Stimulated activated naive CD8-positive, alpha-beta T cell treated with anti-CD3 and anti-CD28 coated beads, Interleukin-15, amount 100 ng/mL, for 72 hours (primary cell): ENCODE data around the gene TRIM32.

Source experiments
- ATAC-seq: fragments of 150-1000 bp; cut with Tn5 transposase; 2 replicates; pipeline ENCODE4 v1.10.0; 2021; ENCODE audit warnings: mild to moderate bottlenecking, moderate library complexity
- DNase-seq, 2 donors: peaks; one replicate each; pipeline ENCODE4 v3.0.0; 2021 to 2022
- H3K27ac Mint-ChIP-seq, 2 donors: one replicate each; pipeline ENCODE4 v1.8.0; 2022; ENCODE audit warnings: mild to moderate bottlenecking in 2 of 2, mixed read lengths in 2 of 2, moderate library complexity in 2 of 2
- H3K27me3 Mint-ChIP-seq: one replicate; pipeline ENCODE4 v1.8.0; 2022; ENCODE audit warnings: mixed read lengths
- H3K4me1 Mint-ChIP-seq: one replicate; pipeline ENCODE4 v1.8.0; 2022; ENCODE audit warnings: mild to moderate bottlenecking, mixed read lengths
- H3K4me3 Mint-ChIP-seq, 2 donors: one replicate each; pipeline ENCODE4 v1.8.0; 2022; ENCODE audit warnings: mild to moderate bottlenecking in 2 of 2, mixed read lengths in 2 of 2, moderate library complexity in 1 of 2
- H3K9me3 Mint-ChIP-seq, 2 donors: one replicate each; pipeline ENCODE4 v1.8.0; 2022; ENCODE audit warnings: mixed read lengths in 2 of 2

The TRIM32 gene

GRCh38 chr9:116693233-116693731 is 6.2 kb downstream of the TRIM32 start:
- Mint-ChIP-seq H3K9me3 (peaks cover 0 to 7% of the 10 kb centered on the region in 2 donors), H3K27me3 (no peaks in the 10 kb centered on the region), H3K27ac (peak overlapping the region in 1 of 2 donors; percentile 34), H3K4me1 (peaks cover 52% of the 10 kb centered on the region), H3K4me3 (no peak overlapping the region)
- ATAC-seq (peak; percentile 35), DNase-seq (no peak)

DNA sequence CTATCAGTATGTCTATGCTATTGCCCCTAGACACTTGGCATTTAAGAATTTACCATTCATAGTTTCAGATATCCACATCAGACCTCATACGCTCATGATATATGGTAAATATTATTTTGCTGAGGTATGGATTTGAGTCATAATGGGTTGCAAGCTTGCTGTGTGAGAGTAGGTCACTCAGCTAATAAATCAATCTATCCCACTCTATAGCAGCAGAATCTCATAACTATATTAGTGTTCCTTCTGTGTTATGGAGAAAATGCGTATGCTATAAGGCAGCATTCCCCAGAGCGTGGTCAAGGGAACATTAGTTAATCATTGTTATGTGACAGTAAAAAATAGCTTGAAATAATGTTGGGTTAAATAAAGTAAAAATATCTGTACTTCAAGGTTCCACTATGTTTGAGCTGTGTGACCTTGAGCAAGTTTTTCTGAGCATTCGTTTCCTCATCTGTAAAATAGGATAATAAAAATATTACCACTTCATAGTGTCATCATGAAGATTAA is 7.7 kb downstream of the TRIM32 start:
- Mint-ChIP-seq H3K9me3 (peaks cover 2 to 9% of the 10 kb centered on the region in 2 donors), H3K27ac (no peak overlapping the region), H3K4me1 (peaks cover 36% of the 10 kb centered on the region), H3K27me3 (no peaks in the 10 kb centered on the region), H3K4me3 (no peak overlapping the region)
- no peak for DNase-seq
- no peak for ATAC-seq

DNA sequence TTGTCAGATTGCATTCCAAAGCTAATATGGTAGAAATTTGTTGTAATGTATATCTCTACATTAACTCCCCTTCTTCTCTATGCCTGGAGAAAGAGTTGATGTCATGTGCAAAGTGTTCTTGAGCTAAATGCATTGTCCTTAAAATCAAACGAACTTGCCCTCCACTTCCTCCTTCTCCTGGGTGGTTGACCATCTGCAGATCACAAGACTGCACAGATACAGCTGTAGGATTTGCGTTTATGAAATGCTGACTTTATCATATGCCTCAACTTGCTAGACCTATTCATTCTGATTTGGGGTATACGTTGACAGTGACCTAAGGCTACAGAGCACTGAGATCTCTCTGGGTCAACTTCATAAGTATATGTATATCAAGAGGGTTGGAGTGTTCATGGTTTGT is 8.3 kb downstream of the TRIM32 start:
- DNase-seq (no peak), ATAC-seq (no peak)
- peaks cover 6 to 9% of the 10 kb centered on the region in 2 donors for H3K9me3 Mint-ChIP-seq
- peaks cover 32% of the 10 kb centered on the region for H3K4me1 Mint-ChIP-seq
- no peaks in the 10 kb centered on the region for H3K27me3 Mint-ChIP-seq
- no peak overlapping the region for H3K4me3 Mint-ChIP-seq
- no peak overlapping the region for H3K27ac Mint-ChIP-seq

DNA sequence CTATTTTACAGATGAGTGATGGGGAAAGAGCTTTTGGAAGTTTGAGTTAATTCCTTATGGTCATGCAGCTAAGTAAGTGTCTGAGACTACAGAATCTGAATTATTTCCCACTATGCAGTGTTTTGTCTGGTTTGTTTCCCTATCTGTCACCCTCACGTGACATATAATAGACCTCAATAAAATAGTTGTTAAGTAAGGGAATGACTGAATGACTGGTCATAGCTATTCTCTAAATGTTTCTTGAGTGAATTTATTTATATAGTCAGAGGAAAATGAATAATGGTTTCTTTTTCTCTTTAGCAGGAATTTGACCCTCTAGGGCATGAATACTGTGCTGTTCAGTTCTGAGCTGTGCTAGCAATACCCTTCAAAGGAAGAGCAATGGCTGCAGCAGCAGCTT is 10.3 kb downstream of the TRIM32 start:
- H3K27ac Mint-ChIP-seq = no peak overlapping the region
- H3K4me3 Mint-ChIP-seq = no peak overlapping the region
- no peak for ATAC-seq
- peaks cover 30% of the 10 kb centered on the region for H3K4me1 Mint-ChIP-seq
- no peak for DNase-seq
- no peaks in the 10 kb centered on the region for H3K27me3 Mint-ChIP-seq
- peaks cover 17 to 23% of the 10 kb centered on the region in 2 donors for H3K9me3 Mint-ChIP-seq

DNA sequence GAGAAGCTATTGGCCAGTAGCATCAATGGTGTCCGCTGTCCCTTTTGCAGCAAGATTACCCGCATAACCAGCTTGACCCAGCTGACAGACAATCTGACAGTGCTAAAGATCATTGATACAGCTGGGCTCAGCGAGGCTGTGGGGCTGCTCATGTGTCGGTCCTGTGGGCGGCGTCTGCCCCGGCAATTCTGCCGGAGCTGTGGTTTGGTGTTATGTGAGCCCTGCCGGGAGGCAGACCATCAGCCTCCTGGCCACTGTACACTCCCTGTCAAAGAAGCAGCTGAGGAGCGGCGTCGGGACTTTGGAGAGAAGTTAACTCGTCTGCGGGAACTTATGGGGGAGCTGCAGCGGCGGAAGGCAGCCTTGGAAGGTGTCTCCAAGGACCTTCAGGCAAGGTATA is 10.8 kb downstream of the TRIM32 start:
- Mint-ChIP-seq H3K4me1 (peaks cover 26% of the 10 kb centered on the region), H3K27me3 (no peaks in the 10 kb centered on the region), H3K9me3 (peaks cover 19 to 25% of the 10 kb centered on the region in 2 donors), H3K27ac (no peak overlapping the region), H3K4me3 (no peak overlapping the region)
- ATAC-seq = no peak
- DNase-seq = no peak

GRCh38 chr9:116700279-116700678 is 13.2 kb downstream of the TRIM32 start:
- peaks cover 17% of the 10 kb centered on the region for H3K4me1 Mint-ChIP-seq
- H3K9me3 Mint-ChIP-seq = peaks cover 19 to 25% of the 10 kb centered on the region in 2 donors
- H3K27me3 Mint-ChIP-seq = no peaks in the 10 kb centered on the region
- no peak for ATAC-seq
- H3K27ac Mint-ChIP-seq = no peak overlapping the region
- no peak for DNase-seq
- H3K4me3 Mint-ChIP-seq = no peak overlapping the region

GRCh38 chr9:116700882-116701865 is 14.1 kb downstream of the TRIM32 start:
- Mint-ChIP-seq H3K4me3 (no peak overlapping the region), H3K4me1 (peaks cover 17% of the 10 kb centered on the region), H3K27me3 (no peaks in the 10 kb centered on the region), H3K27ac (no peak overlapping the region), H3K9me3 (peaks cover 19 to 25% of the 10 kb centered on the region in 2 donors)
- peak; percentile 63 for ATAC-seq
- no peak for DNase-seq

DNA sequence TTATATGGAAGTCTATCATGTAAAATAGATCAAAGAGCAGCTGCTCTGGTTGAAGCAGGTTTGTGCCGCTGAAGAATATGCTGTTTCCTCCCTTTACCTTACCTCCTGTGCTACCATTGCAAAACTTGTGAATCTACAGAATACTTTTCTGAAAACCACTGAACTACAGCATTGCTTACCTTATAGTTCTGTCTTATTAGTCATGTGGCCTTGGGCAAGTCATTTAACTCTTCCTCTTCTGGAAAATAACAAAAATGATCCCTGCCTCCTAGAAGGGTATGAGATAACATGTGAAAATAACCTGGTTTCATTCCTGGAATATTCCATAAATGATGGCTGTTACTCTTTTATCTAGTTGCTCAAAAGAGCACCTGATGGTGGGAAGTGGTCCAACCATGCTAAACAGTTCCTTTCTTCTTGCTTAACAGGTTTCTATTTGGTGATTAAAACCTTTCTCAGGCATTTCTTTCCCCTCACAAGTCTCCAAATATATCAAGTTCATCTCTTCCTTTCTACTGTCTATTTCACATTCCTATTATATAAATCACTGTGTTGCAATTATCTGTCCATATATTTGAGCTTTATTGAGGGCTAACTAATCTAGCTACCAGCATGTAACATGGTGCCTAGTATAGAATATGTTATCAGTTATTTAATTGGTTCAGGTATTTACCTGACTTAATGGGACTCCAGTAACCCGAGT is 15.0 kb downstream of the TRIM32 start:
- ATAC-seq (peak; percentile 35), DNase-seq (no peak)
- Mint-ChIP-seq H3K27ac (peak overlapping the region in 1 of 2 donors; percentile 76), H3K9me3 (peaks cover 19 to 25% of the 10 kb centered on the region in 2 donors), H3K27me3 (no peaks in the 10 kb centered on the region), H3K4me3 (no peak overlapping the region), H3K4me1 (peaks cover 17% of the 10 kb centered on the region)

- no peak for ATAC-seq
- no peak for DNase-seq
- Mint-ChIP-seq H3K4me3 (no peak overlapping the region), H3K27ac (no peak overlapping the region), H3K9me3 (peaks cover 15 to 19% of the 10 kb centered on the region in 2 donors), H3K27me3 (no peaks in the 10 kb centered on the region), H3K4me1 (peaks cover 17% of the 10 kb centered on the region)
Observed at GRCh38 chr9:116703634-116704033, 16.5 kb downstream of the TRIM32 start.

GRCh38 chr9:116704470-116704869 is 17.4 kb downstream of the TRIM32 start:
- peaks cover 17% of the 10 kb centered on the region for H3K4me1 Mint-ChIP-seq
- H3K4me3 Mint-ChIP-seq = no peak overlapping the region
- no peak overlapping the region for H3K27ac Mint-ChIP-seq
- DNase-seq (no peak), ATAC-seq (no peak)
- peaks cover 15 to 19% of the 10 kb centered on the region in 2 donors for H3K9me3 Mint-ChIP-seq
- H3K27me3 Mint-ChIP-seq = no peaks in the 10 kb centered on the region

GRCh38 chr9:116705531-116705930 is 18.4 kb downstream of the TRIM32 start:
- H3K4me1 Mint-ChIP-seq = peaks cover 17% of the 10 kb centered on the region
- H3K9me3 Mint-ChIP-seq = peaks cover 13 to 23% of the 10 kb centered on the region in 2 donors
- no peak overlapping the region for H3K4me3 Mint-ChIP-seq
- ATAC-seq = no peak
- no peaks in the 10 kb centered on the region for H3K27me3 Mint-ChIP-seq
- DNase-seq = no peak
- H3K27ac Mint-ChIP-seq = no peak overlapping the region

GRCh38 chr9:116706310-116707290 is 19.5 kb downstream of the TRIM32 start:
- Mint-ChIP-seq H3K4me1 (peaks cover 7% of the 10 kb centered on the region), H3K27me3 (no peaks in the 10 kb centered on the region), H3K4me3 (no peak overlapping the region), H3K9me3 (peaks cover 8 to 14% of the 10 kb centered on the region in 2 donors), H3K27ac (no peak overlapping the region)
- ATAC-seq (no peak), DNase-seq (no peak)

DNA sequence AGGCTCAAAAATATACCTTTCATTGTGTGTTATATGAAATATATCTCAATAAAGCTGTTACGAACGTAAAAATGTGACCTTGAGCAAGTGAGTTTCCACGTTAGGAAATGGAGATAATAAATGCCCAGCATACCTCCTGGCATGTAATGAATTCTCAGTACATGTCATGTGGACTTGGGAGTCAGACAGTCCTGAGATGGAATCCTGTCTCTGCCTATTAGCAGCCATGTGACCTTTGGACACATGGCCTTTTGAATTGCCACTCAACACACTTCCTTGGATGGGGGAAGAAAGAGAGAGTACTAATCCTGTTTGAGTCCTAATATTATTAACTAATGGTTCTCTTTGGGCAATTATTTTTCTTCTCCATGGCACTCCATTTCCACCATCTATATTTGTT is 25.7 kb downstream of the TRIM32 start:
- no peak for DNase-seq
- no peaks in the 10 kb centered on the region for H3K4me1 Mint-ChIP-seq
- peaks cover 0 to 8% of the 10 kb centered on the region in 2 donors for H3K9me3 Mint-ChIP-seq
- H3K4me3 Mint-ChIP-seq = no peak overlapping the region
- H3K27ac Mint-ChIP-seq = no peak overlapping the region
- H3K27me3 Mint-ChIP-seq = no peaks in the 10 kb centered on the region
- ATAC-seq = no peak

DNA sequence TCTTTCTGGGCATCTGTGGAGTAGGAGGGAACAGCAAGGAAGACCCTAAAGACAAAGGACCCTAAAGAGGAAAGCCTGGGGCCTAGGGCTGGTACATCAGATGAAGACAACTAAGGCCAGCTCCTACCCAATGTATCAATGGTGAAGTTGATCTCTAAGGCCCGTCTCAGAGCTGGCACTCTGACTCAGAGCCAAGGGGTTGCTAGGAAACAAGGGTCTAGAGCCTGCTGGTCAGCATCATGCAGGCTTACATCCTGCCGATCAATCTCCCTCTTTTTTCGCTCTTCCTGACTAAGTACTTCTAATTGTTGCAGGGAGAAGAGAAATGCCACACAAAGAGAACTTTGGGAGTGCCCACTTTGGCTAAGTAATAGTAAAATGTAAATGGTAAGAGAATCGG is 26.2 kb downstream of the TRIM32 start:
- Mint-ChIP-seq H3K4me3 (no peak overlapping the region), H3K9me3 (peaks cover 0 to 8% of the 10 kb centered on the region in 2 donors), H3K27me3 (no peaks in the 10 kb centered on the region), H3K4me1 (no peaks in the 10 kb centered on the region), H3K27ac (no peak overlapping the region)
- DNase-seq = no peak
- ATAC-seq = no peak

GRCh38 chr9:116715751-116716150 is 28.6 kb downstream of the TRIM32 start:
- DNase-seq = no peak
- no peaks in the 10 kb centered on the region for H3K27me3 Mint-ChIP-seq
- H3K27ac Mint-ChIP-seq = no peak overlapping the region
- peaks cover 1 to 9% of the 10 kb centered on the region in 2 donors for H3K9me3 Mint-ChIP-seq
- no peak for ATAC-seq
- no peak overlapping the region for H3K4me3 Mint-ChIP-seq
- no peaks in the 10 kb centered on the region for H3K4me1 Mint-ChIP-seq
